Measurements from ENCODE around the gene RAB3D. TPM values are rescaled to one million over a fixed set of nuclear protein-coding genes. Genes with fewer than 3 reads are reported as not detected.
A peak's percentile ranks its signal among the peaks of the same experiment; 100 is the strongest.

Gene RAB3D
- total RNA-seq, 1 donor from 2014 or later = 141 TPM

DNA sequence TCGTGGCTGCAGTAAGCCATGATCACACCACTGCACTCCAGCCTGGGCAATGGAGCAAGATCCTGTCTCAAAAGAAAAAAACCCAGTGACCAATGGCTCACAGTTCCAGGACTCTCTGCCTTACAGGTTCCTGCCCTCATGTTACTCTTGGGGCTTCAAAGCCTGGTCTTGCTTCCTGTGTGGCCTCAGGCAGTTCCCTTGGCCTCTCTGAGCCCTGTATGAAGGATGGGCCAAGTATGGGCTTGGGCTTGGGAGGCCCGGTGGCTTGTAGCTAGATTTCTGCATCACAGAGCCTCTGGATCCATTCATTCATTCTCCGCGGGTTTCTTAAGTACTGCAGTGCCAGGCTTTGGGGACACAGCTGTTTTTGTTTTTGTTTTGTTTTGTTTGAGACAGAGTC lies 44.3 kb downstream of the RAB3D start:
- ATAC-seq = no peak

DNA sequence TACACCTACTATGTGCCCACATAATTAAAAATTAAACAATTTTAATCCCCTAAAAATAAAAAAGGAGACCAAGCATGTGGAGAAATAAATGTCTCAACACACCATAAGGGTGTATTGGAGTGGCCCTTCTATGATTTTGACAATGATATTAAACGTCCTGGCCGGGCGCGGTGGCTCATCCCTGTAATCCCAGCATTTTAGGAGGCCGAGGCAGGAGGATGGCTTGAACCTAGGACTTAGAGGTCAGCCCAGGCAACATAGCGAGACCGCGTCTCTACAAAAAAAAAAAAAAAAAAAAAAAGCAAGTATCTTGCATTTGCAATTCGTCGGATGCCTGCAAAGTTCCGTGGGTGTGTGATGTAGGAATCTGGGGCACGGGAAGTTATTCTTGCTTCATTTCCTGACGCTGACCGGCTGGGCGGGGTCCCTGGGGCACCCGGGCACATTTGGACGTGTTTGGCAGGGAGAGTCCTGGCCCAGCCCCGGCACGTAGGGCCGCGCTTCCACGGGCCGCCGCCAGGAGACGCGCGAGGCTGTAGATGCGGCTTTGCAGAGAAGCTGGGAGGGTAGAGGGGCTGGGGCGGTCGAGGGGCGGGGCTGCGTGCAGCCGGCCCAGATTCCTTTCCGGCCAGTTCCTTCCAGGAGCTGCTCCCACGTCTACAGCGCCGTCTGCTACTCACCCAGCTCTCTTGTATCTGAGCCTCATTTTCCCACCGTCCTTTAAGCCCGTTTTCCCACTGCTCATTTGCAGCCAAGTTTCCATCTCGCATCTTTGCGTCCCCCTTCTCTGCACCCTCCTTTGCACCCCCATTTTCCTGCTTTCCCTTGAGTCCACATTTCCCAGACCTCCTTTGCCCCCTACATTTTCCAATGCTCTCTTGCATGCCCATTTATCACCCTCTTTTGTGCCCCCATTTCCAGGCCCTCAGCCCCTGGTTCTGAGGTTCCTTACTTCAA lies 45.7 kb downstream of the RAB3D start:
- ATAC-seq = peak; percentile 98

DNA sequence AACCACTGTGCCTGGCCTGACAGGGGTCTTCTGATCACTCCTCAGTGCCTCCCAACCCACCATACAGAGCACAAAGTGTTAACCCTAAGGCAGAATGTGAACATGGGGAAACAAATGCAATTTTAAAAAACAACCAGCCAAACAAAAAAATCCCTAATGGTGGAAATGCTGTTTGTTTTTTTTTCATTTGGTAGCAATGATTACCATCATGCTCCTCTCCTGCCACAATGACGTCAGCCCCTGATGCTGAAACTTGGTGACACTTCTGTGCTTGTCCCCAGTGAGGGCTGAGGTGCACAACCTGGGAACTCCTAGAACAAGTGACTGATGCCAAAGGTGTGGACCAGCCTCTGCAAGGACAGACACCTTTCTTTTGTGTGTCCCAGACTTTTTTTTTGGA lies 47.5 kb downstream of the RAB3D start:
- ATAC-seq = no peak

DNA sequence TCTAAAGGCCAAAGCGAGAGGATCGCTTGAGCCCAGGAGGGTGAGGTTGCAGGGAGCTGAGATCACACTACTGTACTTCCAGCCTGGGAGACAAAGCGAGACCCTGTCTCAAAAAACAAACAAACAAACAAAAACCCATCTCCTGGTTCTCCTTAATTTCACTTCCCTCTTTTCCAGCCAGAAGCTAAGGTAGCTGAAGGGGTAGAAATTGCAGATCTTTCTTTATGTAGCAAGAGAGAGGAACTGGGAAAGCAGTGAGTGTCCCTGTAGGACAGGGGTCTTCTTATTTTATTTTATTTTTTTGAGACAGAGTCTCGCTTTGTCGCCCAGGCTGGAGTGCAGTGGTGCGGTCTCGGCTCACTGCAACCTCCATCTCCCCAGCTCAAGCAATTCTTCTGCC lies 48.0 kb downstream of the RAB3D start:
- ATAC-seq = no peak

DNA sequence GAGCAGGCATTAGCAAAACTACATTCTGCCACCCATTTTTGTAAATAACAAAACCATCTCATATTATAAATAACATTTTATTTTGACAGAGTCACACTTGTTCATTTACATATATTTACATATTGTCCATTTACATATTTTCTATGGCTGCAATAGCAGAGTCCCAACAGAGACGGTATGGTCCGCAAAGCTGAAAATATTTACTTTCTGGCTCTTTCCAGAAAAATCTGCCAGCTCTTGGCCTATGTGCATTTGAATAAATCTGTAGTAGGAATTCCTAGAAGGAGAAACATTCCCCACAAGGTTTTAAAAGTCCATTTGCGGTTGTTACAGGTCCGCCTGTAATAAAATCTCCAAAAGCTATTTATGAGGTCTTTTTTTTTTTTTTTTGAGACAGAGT lies 49.2 kb downstream of the RAB3D start:
- ATAC-seq = no peak

DNA sequence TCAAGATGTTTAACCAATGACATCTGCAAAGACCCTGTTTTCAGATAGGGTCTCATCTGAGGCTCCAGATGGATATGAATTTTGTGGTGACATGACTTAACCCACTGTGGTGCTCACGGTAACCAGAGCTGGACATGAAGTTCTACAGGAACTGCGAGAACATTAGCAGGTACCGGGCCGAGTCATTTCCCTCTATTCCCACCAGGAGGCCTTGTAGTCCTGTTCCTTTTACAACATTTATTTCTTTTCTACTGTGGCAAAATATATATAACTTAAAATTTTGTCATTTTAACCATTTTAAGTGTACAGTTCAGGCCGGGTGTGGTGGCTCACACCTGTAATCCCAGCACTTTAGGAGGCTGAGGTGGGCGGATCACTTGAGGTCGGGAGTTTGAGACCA lies 51.1 kb downstream of the RAB3D start:
- ATAC-seq = no peak

DNA sequence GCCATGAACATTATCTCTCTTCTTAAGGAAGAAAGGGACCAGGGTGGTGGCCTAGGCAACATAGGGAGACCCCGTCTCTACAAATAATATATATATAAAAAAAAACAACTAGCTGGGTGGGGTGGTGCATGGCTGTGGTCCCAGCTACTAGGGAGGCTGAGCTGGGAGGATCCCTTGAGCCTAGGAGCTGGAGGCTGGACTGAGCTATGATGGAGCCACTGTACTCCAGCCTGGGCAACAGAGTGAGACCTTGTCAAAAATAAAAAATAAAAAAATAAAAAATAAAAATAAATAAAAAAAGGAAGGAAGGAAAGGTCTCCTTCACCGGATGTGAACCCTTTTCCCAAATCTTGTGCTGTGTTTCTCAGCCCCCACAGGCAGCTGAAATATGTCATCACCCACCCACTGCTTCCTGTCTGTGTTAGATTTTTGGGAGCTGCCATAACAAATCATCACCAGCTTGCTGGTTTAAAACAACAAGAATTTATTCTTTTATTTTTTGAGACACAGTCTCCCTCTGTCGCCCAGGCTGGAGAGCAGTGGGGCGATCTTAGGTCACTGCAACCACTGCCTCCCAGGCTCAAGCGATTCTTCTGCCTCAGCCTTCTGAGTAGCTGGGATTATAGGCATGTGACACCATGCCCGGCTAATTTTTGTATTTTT lies 53.0 kb downstream of the RAB3D start:
- ATAC-seq = no peak

DNA sequence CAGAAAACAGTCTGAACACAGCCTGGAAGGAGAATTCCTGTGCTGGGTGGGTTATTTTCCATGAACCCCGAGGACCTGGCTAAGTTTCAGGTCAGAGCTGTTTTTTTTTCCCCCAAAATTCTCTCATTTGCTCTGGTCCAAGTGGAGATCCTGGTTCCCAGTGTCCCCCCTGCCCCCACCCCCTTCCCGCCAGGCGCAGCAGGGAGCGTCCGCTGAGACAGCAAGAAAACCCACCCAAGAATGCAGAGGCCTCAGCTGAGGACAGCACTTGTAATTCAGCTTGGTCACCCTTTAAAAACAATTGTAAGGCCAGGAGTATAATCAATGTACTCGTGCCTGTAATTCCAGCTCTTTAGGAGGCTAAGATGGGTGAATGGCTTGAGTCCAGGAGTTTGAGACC lies 54.9 kb downstream of the RAB3D start:
- ATAC-seq = no peak

DNA sequence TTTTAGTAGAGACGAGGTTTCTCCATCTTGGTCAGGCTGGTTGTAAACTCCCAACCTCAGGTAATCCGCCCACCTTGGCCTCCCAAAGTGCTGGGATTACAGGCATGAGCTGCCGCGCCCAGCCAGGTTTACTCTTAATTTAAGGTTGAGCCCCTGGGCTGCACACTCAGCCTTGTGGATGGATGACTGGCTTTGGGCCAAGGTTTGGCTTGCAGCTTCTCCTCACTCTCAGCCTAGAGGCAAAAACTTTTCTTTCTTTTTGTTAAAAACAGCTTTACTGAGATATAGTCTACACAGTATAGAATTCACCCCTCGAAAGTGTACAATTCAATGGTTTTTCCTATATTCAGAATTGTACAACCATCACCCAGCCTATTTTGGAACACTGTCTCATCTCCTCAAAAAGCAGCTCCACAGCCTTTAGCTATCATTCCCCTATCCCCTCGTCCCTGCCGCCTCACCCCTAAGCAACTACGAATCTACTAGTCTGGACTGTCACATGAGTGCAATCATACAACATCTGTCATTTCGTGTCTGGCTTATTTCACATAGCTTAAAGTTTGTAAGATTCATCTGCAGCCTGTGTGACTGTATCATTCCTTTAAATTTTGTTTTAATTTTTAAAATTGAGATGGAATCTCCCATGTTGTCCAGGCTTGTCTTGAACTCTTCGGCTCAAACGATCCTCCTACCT lies 58.0 kb downstream of the RAB3D start:
- peak; percentile 27 for ATAC-seq

DNA sequence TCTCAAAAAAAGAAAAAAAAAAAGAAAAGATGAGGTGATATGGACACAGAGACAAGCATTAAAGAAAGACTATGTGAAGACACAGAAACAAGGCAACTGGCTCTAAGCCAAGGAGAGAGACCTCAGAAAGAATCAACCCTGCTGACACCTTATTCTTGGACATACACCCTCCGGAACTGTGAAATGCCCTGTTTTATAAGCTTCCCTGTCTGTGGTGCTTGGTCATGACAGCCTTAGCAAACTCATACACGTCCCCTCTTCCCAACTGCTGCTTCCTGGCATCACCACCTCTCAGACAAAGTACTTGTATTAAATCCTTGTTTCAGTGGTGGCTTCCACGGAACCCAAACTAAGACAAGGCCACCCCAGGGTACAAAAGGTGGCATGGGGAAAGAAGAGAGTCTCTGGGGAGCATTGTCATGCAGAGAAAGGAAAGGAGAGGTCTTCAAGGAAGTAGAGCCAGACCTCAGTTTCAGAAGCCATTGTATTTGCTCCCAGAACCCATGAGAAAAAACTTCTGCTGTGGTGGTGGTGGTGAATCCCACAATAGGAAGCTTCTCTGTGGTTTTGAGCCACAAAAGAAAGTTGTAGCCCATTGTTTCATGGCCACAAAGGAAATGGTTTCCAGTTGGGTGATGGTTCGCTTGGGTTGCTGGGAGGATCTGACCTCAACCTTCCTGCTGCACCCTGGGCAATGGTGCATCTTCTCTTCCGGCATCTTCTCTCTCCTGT lies 59.8 kb downstream of the RAB3D start:
- peak; percentile 49 for ATAC-seq

DNA sequence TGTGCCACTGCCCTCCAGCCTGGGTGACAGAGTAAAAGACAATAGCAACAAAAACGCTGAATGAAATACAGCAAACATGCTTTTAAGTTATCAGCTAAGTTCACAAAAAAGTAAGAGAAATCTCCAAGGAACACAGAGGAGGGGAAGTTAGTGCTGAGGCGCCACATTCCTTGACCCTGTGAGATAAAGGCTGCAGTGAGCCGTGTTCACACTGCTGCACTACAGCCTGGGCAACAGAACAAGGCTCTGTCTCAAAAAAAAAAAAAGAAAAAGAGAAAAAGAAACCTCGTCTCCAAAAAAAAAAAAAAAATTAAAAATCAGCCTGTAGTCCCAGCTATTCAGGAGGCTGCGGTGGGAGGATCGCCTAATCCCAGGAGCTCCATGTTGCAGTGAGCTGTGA lies 60.8 kb downstream of the RAB3D start:
- ATAC-seq = no peak

DNA sequence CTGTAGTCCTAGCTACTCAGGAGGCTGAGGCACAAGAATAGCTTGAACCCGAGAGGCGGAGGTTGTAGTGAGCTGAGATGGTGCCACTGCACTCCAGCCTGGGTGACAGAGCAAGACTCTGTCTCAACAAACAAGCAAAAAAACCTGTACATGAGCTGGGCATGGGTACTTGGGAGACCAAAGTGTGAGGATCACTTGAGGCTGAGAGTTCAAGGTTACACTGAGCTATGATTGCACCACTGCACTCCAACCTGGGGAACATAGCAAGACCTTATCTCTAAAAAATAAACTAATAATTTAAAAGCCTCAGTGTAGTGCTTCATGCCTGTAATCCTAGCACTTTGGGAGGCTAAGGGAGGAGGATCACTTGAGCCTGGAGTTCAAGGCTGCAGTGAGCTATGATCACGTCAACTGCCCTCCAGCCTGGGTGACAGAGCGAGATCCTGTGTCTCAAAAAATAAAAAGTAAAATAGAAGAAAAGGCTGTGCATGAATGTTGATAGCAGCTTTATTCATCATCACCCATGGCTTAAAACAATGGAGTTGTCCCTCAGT lies 64.8 kb downstream of the RAB3D start:
- ATAC-seq = no peak

DNA sequence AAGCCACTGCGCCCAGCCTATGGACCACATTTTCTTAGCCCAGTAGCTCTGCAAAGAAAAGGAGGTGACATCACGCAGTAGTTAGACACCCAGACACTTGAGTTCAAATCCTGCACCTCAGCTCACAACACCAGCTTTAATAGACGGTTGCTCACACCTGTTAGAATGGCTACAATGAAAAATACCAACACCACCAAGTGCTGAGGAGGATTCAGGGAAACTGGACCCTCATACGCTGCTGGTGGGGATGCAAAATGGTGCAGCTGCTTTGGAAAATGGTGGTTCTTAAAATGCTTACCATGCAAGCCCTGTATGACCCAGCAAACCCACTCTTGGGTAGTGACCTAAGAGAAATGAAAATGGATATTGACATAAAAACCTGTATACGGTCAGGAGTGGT lies 65.5 kb downstream of the RAB3D start:
- ATAC-seq = no peak

DNA sequence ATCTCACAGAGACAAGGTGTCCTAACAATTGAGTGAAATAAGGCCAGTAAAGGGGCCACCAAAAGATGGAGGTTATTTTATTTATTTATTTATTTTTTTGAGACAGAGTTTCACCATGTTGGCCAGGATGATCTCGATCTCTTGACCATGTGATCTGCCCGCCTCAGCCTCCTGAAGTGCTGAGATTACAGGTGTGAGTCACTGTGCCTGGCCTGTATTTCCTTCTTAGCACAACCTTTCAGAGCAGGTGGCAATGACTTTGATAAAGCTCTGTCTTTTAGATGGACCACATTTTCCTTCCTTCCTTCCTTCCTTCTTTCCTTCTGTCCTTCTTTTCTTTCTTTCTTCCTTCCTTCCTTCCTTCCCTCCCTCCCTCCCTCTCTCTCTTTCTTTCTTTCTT lies 66.2 kb downstream of the RAB3D start:
- ATAC-seq = no peak

Other genes starting within 250 kb of the RAB3D start
- gene SPC24, start 183.9 kb downstream of the RAB3D start, total RNA-seq = 17.1 TPM
- 8.9 TPM for gene KANK2, start 142.1 kb downstream of the RAB3D start, total RNA-seq
- not detected for gene ANGPTL8, start 100.0 kb downstream of the RAB3D start, total RNA-seq
- gene DOCK6, start 77.1 kb downstream of the RAB3D start, total RNA-seq = 49.1 TPM
- not detected for gene TSPAN16, start 43.5 kb downstream of the RAB3D start, total RNA-seq
- 45.1 TPM for gene TMEM205, start 6.6 kb upstream of the RAB3D start, total RNA-seq
- gene CCDC159, start 6.9 kb upstream of the RAB3D start, total RNA-seq = 7.4 TPM
- gene PLPPR2, start 15.8 kb upstream of the RAB3D start, total RNA-seq = 7.3 TPM
- 2.5 TPM for gene SWSAP1, start 35.0 kb upstream of the RAB3D start, total RNA-seq
- 0.48 TPM for gene EPOR, start 44.7 kb upstream of the RAB3D start, total RNA-seq
- gene RGL3, start 79.7 kb upstream of the RAB3D start, total RNA-seq = 0.64 TPM
- gene ODAD3, start 95.5 kb upstream of the RAB3D start, total RNA-seq = not detected
- 161 TPM for gene PRKCSH, start 96.0 kb upstream of the RAB3D start, total RNA-seq
- gene ELAVL3, start 141.4 kb upstream of the RAB3D start, total RNA-seq = not detected
- 5.0 TPM for gene ZNF653, start 166.2 kb upstream of the RAB3D start, total RNA-seq
- gene ECSIT, start 189.5 kb upstream of the RAB3D start, total RNA-seq = 32.8 TPM
- gene CNN1, start 199.2 kb upstream of the RAB3D start, total RNA-seq = 8.3 TPM
- gene ELOF1, start 219.6 kb upstream of the RAB3D start, total RNA-seq = 34.9 TPM
- gene ACP5, start 238.0 kb upstream of the RAB3D start, total RNA-seq = 34.6 TPM

All from esophagus mucosa (tissue), 1 donor.